ENCODE results near the gene FSTL1.

The FSTL1 gene

GRCh38 chr3:120404876-120405275, 45.9 kb downstream of the FSTL1 start:
- no peak for DNase-seq (ENCODE audit: low read depth)

GRCh38 chr3:120402257-120402656, 48.5 kb downstream of the FSTL1 start:
- no peak overlapping the region for H3K4me3 ChIP-seq (ENCODE audit: low read depth, low read length)
- TF ChIP-seq MYC (IDR thresholded peaks at IDR 0.05; ENCODE audit: low read depth, low read length) (no peak), POLR2A (IDR thresholded peaks at IDR 0.05; ENCODE audit: extremely low read depth, insufficient read length) (no peak), MAX (IDR thresholded peaks at IDR 0.05; ENCODE audit: low read depth, low read length) (no peak), CTCF (IDR thresholded peaks at IDR 0.05; ENCODE audit: low read depth, low read length) (no peak)
- no peak for DNase-seq (ENCODE audit: low read depth)

More at GRCh38 chr3:120404876-120405275, 45.9 kb downstream of the FSTL1 start:
- no peak overlapping the region for H3K4me3 ChIP-seq (ENCODE audit: low read depth, low read length)
- TF ChIP-seq POLR2A (IDR thresholded peaks at IDR 0.05; ENCODE audit: extremely low read depth, insufficient read length) (no peak), MYC (IDR thresholded peaks at IDR 0.05; ENCODE audit: low read depth, low read length) (no peak), CTCF (IDR thresholded peaks at IDR 0.05; ENCODE audit: low read depth, low read length) (no peak), MAX (IDR thresholded peaks at IDR 0.05; ENCODE audit: low read depth, low read length) (no peak)

- TF ChIP-seq MAX (IDR thresholded peaks at IDR 0.05; ENCODE audit: low read depth, low read length) (no peak), CTCF (IDR thresholded peaks at IDR 0.05; ENCODE audit: low read depth, low read length) (no peak), MYC (IDR thresholded peaks at IDR 0.05; ENCODE audit: low read depth, low read length) (no peak), POLR2A (IDR thresholded peaks at IDR 0.05; ENCODE audit: extremely low read depth, insufficient read length) (no peak)
- DNase-seq (ENCODE audit: low read depth) = no peak
- H3K4me3 ChIP-seq (ENCODE audit: low read depth, low read length) = no peak overlapping the region
These were observed 51.4 kb downstream of the FSTL1 start for GRCh38 chr3:120399372-120399771.

DNA sequence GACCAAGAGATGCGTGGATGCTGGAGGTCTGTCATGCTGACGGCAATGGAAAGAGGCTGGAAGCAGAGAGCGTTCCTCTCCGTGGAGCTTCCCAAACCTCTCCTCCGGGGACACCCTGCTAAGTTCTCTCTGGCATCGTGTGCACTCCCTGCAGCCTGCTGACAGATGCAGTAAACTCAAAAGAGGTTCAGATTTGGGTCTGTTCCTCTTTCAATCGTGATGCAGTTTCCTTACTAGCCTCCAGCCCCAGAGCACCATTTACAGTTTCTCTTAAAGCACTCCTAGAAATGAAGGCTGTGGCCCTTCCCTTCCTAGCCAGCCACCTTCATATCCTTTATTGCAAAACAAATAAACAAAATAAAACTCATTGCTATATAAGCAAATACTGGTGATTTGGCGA, 54.3 kb downstream of the FSTL1 start:
- H3K4me3 ChIP-seq (ENCODE audit: low read depth, low read length) = no peak overlapping the region
- TF ChIP-seq POLR2A (IDR thresholded peaks at IDR 0.05; ENCODE audit: extremely low read depth, insufficient read length) (no peak), MAX (IDR thresholded peaks at IDR 0.05; ENCODE audit: low read depth, low read length) (no peak), CTCF (IDR thresholded peaks at IDR 0.05; ENCODE audit: low read depth, low read length) (no peak), MYC (IDR thresholded peaks at IDR 0.05; ENCODE audit: low read depth, low read length) (no peak)
- DNase-seq (ENCODE audit: low read depth) = no peak

- DNase-seq (ENCODE audit: low read depth) = no peak
- no peak for TF ChIP-seq CTCF (IDR thresholded peaks at IDR 0.05; ENCODE audit: low read depth, low read length)
- no peak for TF ChIP-seq POLR2A (IDR thresholded peaks at IDR 0.05; ENCODE audit: extremely low read depth, insufficient read length)
- TF ChIP-seq MAX (IDR thresholded peaks at IDR 0.05; ENCODE audit: low read depth, low read length) = no peak
- no peak overlapping the region for H3K4me3 ChIP-seq (ENCODE audit: low read depth, low read length)
These were observed 56.4 kb downstream of the FSTL1 start for GRCh38 chr3:120394347-120394746.

DNA sequence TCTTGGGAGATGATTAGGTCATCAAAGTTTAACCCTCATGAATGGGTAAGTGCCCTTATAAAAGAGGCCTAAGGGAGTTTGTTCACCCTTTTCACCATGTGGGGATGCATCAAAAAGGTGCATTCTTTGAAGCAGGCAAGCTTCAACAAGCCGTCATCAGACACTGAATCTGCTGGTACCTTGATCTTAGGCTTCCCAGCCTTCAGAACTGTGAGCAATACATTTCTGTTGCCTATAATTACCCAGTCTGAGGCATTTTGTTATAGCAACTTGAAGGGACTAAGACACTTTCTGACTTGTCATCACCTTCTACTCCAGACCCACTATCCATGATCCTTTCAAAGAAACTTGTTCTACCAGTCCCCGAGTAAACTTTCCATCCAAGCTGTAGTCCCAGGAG, 57.0 kb downstream of the FSTL1 start:
- no peak for DNase-seq (ENCODE audit: low read depth)
- no peak for TF ChIP-seq CTCF (IDR thresholded peaks at IDR 0.05; ENCODE audit: low read depth, low read length)
- no peak for TF ChIP-seq POLR2A (IDR thresholded peaks at IDR 0.05; ENCODE audit: extremely low read depth, insufficient read length)
- TF ChIP-seq MYC (IDR thresholded peaks at IDR 0.05; ENCODE audit: low read depth, low read length) = no peak
- TF ChIP-seq MAX (IDR thresholded peaks at IDR 0.05; ENCODE audit: low read depth, low read length) = no peak
- H3K4me3 ChIP-seq (ENCODE audit: low read depth, low read length) = no peak overlapping the region
